Urothelium cell line (cell line): Measurements from ENCODE around the gene NPAS3.

Experiments used
- DNase-seq: peaks from one replicate; pipeline ENCODE4 v3.0.0; 2011; ENCODE audit warnings: low spot score, mixed read lengths
- FAIRE-seq: peaks from 2 replicates; lab custom pipeline; 2011; peaks lifted over from hg19 to GRCh38; lab: Jason Lieb, UNC

Gene NPAS3

DNA sequence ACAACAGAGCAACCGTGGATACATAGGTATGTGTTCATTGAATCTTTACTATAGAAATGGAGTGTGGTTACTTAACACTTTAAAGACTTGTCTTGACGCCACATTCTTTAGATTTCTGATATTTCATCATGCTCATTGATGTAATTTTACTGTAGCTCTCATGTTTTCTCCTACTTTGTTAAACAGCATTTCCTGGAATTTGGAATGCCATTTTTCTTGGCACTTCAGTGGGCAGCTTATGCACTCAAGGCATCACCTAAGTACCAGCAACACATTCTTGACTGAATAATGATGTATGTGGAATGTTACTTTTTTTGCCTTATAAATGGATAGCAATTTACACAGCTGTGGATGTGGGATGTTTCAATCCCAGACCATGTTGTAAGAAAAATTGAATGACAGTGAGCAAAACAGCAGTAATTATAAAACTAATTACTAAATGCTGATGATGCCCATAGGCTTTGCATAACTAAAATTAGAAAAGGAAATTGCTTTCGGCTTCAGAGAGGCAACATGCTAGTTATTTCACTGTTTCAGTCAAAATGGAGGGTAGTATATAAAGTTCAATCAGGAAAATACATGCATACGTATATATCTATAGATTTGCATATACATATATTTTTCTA is 298.5 kb downstream of the NPAS3 start:
- DNase-seq, result no peak
- FAIRE-seq, result no peak

- FAIRE-seq (no peak), DNase-seq (no peak)
Measured at GRCh38 chr14:33239465-33239864, 300.8 kb downstream of the NPAS3 start.

DNA sequence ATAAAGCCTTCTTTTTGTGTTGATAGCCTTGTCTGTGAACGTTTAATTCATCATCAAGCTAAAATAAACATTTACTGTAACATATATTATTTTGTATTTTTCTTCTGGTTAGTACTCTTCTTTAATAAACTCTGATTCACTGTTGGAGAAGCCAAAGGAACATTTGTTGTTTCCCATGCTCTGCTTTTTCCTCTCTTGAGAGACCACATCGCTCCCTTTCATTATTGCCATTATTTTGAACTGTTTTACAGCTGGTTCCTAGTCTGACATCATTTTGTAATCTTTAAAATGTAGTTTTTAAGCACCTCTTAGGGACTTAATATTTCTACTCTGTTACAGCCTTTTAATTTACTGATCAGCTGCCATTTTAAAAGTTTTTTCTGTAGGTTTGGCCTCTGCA is 301.8 kb downstream of the NPAS3 start:
- DNase-seq, result no peak
- FAIRE-seq, result no peak

DNA sequence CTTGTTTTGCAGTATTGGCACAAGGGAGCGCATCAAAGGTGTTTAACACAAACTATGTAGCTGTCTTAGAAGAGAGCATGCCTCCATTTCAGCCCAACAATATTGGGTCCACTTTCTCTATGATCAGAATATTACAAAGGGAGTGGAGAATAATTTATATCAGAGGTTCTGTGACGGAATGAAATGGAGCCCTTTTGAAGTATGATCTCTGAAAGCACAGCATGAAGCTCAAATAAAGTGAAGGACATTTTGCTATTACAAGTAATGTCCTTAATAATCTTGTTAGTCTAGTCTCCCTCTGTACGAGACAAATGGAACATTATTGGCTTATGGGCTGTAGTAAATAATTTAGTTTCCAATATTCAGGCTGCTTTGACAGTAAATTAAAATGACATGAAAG is 302.7 kb downstream of the NPAS3 start:
- no peak for DNase-seq
- no peak for FAIRE-seq

DNA sequence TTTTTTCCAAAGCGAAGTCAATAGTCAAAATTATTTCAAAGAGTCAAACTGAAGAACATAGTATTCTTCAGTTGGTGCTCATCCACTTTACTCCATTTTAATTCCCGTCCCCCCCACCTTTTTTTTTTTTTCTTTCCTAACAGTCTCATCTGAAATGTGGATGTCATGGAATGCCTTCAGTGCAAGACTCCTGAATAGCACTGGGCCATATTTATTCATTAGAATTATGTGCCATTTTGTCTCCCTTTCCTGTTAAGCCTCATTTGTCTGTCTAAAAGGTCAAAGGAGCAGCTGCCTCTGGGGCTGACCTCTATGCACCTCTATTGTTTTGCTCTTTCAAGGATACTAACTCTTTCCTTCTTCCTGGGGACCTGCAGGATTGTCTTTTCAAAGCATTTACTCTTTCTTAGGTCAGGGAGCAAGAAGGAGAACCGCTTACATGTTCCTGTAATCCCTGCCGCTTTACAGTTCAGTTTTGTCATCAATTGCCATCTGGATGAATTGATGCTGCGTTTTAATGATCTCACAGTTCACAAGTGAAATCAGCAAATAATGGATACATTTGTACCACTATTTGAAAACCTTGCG is 310.6 kb downstream of the NPAS3 start:
- DNase-seq (no peak), FAIRE-seq (no peak)

GRCh38 chr14:33250963-33251362 is 312.3 kb downstream of the NPAS3 start:
- DNase-seq, result no peak
- FAIRE-seq, result no peak

GRCh38 chr14:33254342-33254741 is 315.7 kb downstream of the NPAS3 start:
- no peak for FAIRE-seq

DNA sequence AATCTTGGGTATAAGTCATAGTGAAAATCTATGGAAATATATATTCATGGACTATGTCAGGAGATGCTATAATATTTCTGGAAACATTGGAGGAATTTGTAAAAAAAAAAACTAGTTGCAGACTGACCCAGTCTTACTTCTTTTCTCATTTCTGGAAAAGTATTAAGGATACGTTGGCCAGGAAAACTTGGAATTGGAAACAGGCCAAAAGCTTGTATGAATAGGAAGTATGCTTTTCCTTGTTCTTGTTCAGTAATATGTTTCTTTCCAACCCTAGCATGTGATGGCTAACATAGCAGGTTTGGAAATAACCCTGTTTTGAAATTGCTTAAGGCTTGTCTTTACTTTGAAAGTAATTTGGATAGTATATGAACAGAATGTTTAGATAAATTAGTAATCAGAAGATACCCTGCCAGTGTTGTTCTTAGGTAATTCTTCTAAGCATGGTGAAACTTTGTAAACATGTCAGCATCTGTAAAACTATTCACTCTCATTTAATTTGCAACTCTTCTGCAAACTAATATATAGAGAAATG is 316.2 kb downstream of the NPAS3 start:
- FAIRE-seq (no peak), DNase-seq (no peak)

More at GRCh38 chr14:33254342-33254741, 315.7 kb downstream of the NPAS3 start:
- no peak for DNase-seq

DNA sequence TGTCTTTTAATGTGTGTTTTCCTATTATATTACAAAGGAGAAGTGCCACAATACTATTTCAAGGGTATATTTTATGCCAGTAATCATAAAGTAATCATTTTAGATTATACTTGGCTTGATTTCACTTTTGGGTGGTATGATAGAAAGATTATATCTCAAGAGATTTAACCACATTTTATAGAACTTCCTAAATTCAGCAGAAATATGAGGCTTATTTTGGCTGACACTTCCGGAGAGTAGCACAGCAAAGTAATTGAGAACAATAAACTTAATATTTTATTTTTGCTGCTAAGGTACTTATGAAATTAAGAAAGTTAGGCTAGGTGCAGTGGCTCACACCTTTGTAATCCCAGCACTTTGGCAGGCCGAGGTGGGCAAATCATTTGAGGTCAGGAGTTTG is 319.1 kb downstream of the NPAS3 start:
- DNase-seq (no peak), FAIRE-seq (no peak)

GRCh38 chr14:33259764-33260163 is 321.1 kb downstream of the NPAS3 start:
- no peak for FAIRE-seq

GRCh38 chr14:33271216-33271615 is 332.5 kb downstream of the NPAS3 start:
- FAIRE-seq (no peak), DNase-seq (no peak)

More at GRCh38 chr14:33259764-33260163, 321.1 kb downstream of the NPAS3 start:
- DNase-seq, result no peak

- FAIRE-seq (no peak), DNase-seq (no peak)
Measured at GRCh38 chr14:33271891-33272290, 333.2 kb downstream of the NPAS3 start.

GRCh38 chr14:33273978-33274377 is 335.3 kb downstream of the NPAS3 start:
- DNase-seq (no peak), FAIRE-seq (no peak)

GRCh38 chr14:33275879-33276278 is 337.2 kb downstream of the NPAS3 start:
- DNase-seq (no peak), FAIRE-seq (no peak)

GRCh38 chr14:33279865-33280264 is 341.2 kb downstream of the NPAS3 start:
- no peak for FAIRE-seq
- DNase-seq, result no peak

- FAIRE-seq, result no peak
Measured at GRCh38 chr14:33280646-33281045, 342.0 kb downstream of the NPAS3 start.

DNA sequence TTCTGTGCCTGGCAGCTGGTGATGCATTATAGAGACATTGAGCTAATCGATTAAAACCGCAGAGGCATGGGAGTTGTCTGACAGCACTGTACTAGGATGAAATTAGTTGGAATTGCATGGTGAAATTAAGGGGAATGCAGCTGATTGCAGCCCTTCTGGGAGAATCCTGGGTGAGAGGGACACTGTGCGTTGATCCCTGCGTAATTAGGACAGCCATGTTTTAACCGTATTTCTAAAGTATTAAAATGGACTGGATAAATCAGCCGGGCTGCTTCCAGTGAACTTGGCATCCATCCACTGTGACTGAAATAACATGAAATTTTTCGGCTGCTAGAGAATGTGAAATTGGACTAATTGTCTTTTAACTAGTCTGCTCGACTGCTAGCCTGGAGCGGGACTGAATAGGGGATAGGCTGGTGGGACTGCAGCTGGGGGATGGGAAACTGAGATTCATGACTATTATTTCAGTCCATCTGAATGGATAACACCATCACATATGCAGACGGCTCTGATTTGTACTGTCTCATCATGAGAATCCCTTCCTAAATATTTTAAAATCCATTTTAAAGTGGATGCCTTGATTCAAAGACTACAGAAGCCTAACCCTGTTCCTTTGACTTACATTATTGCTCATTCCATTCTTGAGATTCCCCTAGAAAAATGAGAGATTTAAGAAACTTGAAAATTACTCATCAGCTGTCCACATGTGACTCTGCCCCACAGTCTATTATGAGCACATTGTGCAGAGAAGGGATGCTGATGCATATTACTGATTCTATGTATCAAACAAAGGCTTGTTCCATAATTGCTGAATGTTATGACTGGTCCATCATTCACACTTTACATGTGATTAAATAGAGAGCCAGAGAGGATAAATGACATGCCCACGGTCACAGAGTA is 343.9 kb downstream of the NPAS3 start:
- no peak for FAIRE-seq
- no peak for DNase-seq

More at GRCh38 chr14:33280646-33281045, 342.0 kb downstream of the NPAS3 start:
- peak; percentile 19 for DNase-seq

DNA sequence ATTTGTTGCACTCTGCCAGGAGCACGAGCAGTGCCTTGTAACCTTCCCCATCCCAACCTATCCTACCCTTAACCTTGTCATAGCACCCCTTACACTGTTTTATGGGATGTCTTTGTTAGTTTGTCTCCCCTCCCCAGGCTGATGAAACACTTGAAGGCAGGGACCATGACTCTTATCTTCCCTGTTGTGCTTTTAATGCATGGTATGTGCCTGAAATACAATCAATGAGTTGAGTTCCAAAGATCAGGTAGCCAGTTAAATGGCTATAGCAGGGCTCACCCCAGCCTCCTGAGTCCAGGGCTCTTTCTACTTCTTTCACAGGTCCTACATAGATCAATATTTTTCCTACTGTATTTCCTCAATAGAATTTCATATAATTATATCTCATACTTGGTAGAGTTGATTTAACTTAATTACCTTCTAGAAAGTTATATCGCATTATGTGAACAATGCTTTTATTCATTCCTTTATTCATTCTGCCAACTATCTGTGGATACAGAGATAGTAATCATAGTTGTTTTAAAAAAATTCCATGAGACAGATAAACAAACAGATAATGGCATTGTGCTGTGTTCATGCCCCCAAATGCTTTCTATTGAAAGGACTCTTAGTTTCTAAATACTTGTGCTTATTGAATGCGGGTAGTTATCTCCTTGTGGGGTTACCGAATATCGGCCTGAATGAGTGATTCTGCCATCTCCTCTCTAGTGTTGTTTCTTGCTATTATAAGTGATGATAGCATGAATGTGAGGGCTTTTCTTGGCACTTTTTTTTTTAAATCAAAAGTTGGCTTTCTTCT is 347.4 kb downstream of the NPAS3 start:
- no peak for FAIRE-seq
- DNase-seq, result no peak

GRCh38 chr14:33287189-33287588 is 348.5 kb downstream of the NPAS3 start:
- no peak for FAIRE-seq
- DNase-seq, result no peak

DNA sequence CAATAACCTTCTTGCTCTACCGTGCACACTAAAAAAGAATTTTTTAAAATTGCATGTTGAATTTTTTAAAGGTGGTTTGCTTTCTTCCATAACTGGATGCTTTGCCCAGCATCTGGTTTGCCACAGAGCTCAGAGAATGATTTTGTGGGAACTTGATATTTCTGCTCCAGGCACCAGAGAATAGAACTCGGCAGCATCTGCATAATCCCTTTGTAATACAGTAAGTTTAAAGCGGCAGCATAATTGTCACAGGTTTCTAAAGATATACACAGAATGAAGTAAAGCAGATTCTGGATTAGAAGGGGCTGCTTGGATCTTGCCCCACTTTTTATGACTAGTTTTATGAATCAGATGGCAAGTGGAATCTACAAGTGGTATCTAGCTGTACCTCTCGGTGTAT is 352.0 kb downstream of the NPAS3 start:
- no peak for FAIRE-seq
- no peak for DNase-seq
